Neural progenitor cell (in vitro differentiated cells): ENCODE results near the gene CD276. TPM values are rescaled to one million over a fixed set of nuclear protein-coding genes. Genes with fewer than 3 reads are reported as not detected.

Source experiments
- DNase-seq: peaks from one replicate; pipeline ENCODE4 v3.0.0-alpha.2; 2016; ENCODE audit warnings: low spot score
- H2AFZ ChIP-seq: fragments of 200-600 bp; sonication (generic); replicated peaks from 2 replicates; pipeline ENCODE4 v1.6.1; 2016; ENCODE audit warnings: antibody characterized with exemption
- H3F3A ChIP-seq: fragments of 200-600 bp; sonication (generic); 2 replicates; pipeline ENCODE4 v1.6.1; 2016; ENCODE audit warnings: antibody characterized with exemption, low read depth
- H3K27ac ChIP-seq: fragments of 200-600 bp; sonication (generic); 2 replicates; pipeline ENCODE4 v1.5.1; 2016; ENCODE audit warnings: mild to moderate bottlenecking
- H3K27me3 ChIP-seq: fragments of 200-600 bp; sonication (generic); 2 replicates; pipeline ENCODE4 v1.6.1; 2016; ENCODE audit warnings: mild to moderate bottlenecking, moderate library complexity
- H3K36me3 ChIP-seq: fragments of 200-600 bp; sonication (generic); 2 replicates; pipeline ENCODE4 v1.5.1; 2016
- H3K4me1 ChIP-seq: fragments of 200-600 bp; sonication (generic); 2 replicates; pipeline ENCODE4 v1.6.1; 2016; ENCODE audit warnings: mixed run types
- H3K4me2 ChIP-seq: fragments of 200-600 bp; sonication (generic); 2 replicates; pipeline ENCODE4 v1.6.1; 2016
- H3K4me3 ChIP-seq: fragments of 200-600 bp; sonication (generic); 2 replicates; pipeline ENCODE4 v1.5.1; 2016
- H3K79me2 ChIP-seq: fragments of 200-600 bp; sonication (generic); 2 replicates; pipeline ENCODE4 v1.6.1; 2016; ENCODE audit warnings: low read depth
- H3K9ac ChIP-seq: fragments of 200-600 bp; sonication (generic); 2 replicates; pipeline ENCODE4 v1.6.1; 2016
- H3K9me3 ChIP-seq: fragments of 200-600 bp; sonication (generic); 2 replicates; pipeline ENCODE4 v1.5.1; 2016; ENCODE audit warnings: low read depth
- H4K20me1 ChIP-seq: fragments of 200-600 bp; sonication (generic); 2 replicates; pipeline ENCODE4 v1.6.1; 2016; ENCODE audit warnings: low read depth
- H3K27ac Mint-ChIP-seq: 3 replicates; pipeline ENCODE4 v1.8.0; 2021; ENCODE audit warnings: mixed read lengths
- H3K27me3 Mint-ChIP-seq: 2 replicates; pipeline ENCODE4 v1.8.0; 2022; ENCODE audit warnings: low read depth, mild to moderate bottlenecking, inconsistent platforms, moderate library complexity, mixed read lengths; ENCODE audit not compliant: insufficient read depth
- H3K36me3 Mint-ChIP-seq: 3 replicates; pipeline ENCODE4 v1.8.0; 2021; ENCODE audit warnings: mixed read lengths
- H3K4me1 Mint-ChIP-seq: 3 replicates; pipeline ENCODE4 v1.8.0; 2021; ENCODE audit warnings: mixed read lengths
- H3K4me3 Mint-ChIP-seq: 3 replicates; pipeline ENCODE4 v1.8.0; 2021; ENCODE audit warnings: mild to moderate bottlenecking, moderate library complexity, mixed read lengths
- H3K9me3 Mint-ChIP-seq: 3 replicates; pipeline ENCODE4 v1.8.0; 2020; ENCODE audit warnings: mixed read lengths
- EZH2 ChIP-seq: fragments of 200-600 bp; sonication (generic); IDR thresholded peaks from 2 replicates; pipeline ENCODE4 v1.6.1; 2017; ENCODE audit warnings: antibody characterized with exemption, mild to moderate bottlenecking, moderate library complexity
- EZH2phosphoT487 ChIP-seq: fragments of 200-600 bp; sonication (generic); IDR thresholded peaks from 2 replicates; pipeline ENCODE4 v1.6.1; 2017; ENCODE audit warnings: antibody characterized with exemption
- total RNA-seq: library from RNA; depleted of rRNA; stranded (reverse); fragments of >200 nt; gene quantifications from 2 replicates; pipeline ENCODE4 v1.2.3, GENCODE V29; 2015; ENCODE audit warnings: low replicate concordance
- TF ChIP-seq, protein P1 (sequence below): fragments of 200-600 bp; sonication (generic); IDR thresholded peaks from 2 replicates; pipeline ENCODE4 v1.5.1; 2017; ENCODE audit warnings: antibody characterized with exemption, mild to moderate bottlenecking

The CD276 gene
- total RNA-seq, 1 donor from 2014 or later = 62.2 TPM

DNA sequence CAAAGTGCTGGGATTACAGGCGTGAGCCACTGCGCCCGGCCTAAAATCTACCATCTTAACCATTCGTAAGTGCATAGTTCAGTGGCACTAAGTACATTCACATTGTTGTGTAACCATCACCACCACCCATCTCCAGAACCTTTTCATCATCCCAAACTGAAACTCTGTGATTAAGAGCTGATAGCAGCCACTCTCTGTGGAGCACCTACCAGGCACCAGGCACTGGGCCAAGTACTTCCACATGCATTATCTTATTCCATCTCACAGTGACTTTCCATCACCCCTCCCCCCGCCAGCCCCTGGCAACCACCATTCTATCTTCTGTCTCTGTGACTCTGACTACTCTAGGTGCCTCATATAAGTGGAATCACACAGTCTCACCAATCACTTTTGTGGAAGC, 71.3 kb downstream of the CD276 start:
- H3K27me3 Mint-ChIP-seq = peaks cover 7% of the 10 kb centered on the region
- Histone ChIP-seq H2AFZ (no peak overlapping the region), H3K4me2 (no peak overlapping the region), H3K4me3 (no peak overlapping the region), H3K27me3 (peaks cover 50% of the 10 kb centered on the region), H3K36me3 (no peaks in the 10 kb centered on the region), H3K79me2 (no peaks in the 10 kb centered on the region), H3K9me3 (no peaks in the 10 kb centered on the region), H3K27ac (no peak overlapping the region), H3K9ac (no peak overlapping the region), H3F3A (peaks cover 14% of the 10 kb centered on the region), H4K20me1 (peaks cover 5% of the 10 kb centered on the region), H3K4me1 (peaks cover 17% of the 10 kb centered on the region)
- no peaks in the 10 kb centered on the region for H3K9me3 Mint-ChIP-seq
- H3K27ac Mint-ChIP-seq = no peak overlapping the region
- TF ChIP-seq, protein P1, sequence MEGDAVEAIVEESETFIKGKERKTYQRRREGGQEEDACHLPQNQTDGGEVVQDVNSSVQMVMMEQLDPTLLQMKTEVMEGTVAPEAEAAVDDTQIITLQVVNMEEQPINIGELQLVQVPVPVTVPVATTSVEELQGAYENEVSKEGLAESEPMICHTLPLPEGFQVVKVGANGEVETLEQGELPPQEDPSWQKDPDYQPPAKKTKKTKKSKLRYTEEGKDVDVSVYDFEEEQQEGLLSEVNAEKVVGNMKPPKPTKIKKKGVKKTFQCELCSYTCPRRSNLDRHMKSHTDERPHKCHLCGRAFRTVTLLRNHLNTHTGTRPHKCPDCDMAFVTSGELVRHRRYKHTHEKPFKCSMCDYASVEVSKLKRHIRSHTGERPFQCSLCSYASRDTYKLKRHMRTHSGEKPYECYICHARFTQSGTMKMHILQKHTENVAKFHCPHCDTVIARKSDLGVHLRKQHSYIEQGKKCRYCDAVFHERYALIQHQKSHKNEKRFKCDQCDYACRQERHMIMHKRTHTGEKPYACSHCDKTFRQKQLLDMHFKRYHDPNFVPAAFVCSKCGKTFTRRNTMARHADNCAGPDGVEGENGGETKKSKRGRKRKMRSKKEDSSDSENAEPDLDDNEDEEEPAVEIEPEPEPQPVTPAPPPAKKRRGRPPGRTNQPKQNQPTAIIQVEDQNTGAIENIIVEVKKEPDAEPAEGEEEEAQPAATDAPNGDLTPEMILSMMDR = no peak
- no peak for TF ChIP-seq EZH2
- no peak for TF ChIP-seq EZH2phosphoT487
- DNase-seq = no peak
- peak overlapping the region; percentile 53 for H3K4me3 Mint-ChIP-seq
- peaks cover 18% of the 10 kb centered on the region for H3K4me1 Mint-ChIP-seq
- no peaks in the 10 kb centered on the region for H3K36me3 Mint-ChIP-seq

- Mint-ChIP-seq H3K36me3 (no peaks in the 10 kb centered on the region), H3K9me3 (no peaks in the 10 kb centered on the region), H3K27me3 (peaks cover 6% of the 10 kb centered on the region), H3K4me1 (peaks cover 14% of the 10 kb centered on the region), H3K27ac (no peak overlapping the region), H3K4me3 (no peak overlapping the region)
- Histone ChIP-seq H2AFZ (no peak overlapping the region), H3K27me3 (peaks cover 50% of the 10 kb centered on the region), H3K4me3 (no peak overlapping the region), H3K36me3 (no peaks in the 10 kb centered on the region), H3K4me1 (peaks cover 17% of the 10 kb centered on the region), H3K27ac (no peak overlapping the region), H3K4me2 (no peak overlapping the region), H3F3A (peaks cover 14% of the 10 kb centered on the region), H3K9ac (no peak overlapping the region), H3K79me2 (no peaks in the 10 kb centered on the region), H3K9me3 (no peaks in the 10 kb centered on the region), H4K20me1 (peaks cover 5% of the 10 kb centered on the region)
- TF ChIP-seq EZH2phosphoT487 (no peak), EZH2 (no peak)
- TF ChIP-seq, protein P1 = no peak
- no peak for DNase-seq
These were observed 71.8 kb downstream of the CD276 start for GRCh38 chr15:73755946-73756345.

DNA sequence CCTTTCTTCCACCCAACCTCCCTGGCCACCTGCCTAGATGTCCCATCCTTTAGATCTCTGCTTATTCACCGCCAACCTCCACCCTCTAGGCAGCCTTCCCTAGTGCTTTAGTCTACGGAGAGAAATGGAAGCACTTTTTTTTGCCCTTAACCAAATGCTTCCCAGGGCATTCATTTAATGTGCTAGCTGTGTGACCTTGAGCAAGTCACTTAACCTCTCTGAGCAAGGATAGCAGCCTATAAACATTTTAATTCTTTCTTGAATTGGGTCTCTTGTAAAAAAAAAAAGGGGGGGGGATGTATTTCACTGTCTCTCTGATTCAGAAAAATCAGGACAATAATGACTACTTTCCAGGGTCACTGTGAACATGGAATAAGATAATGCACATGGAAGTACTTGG, 72.2 kb downstream of the CD276 start:
- peaks cover 5% of the 10 kb centered on the region for H4K20me1 ChIP-seq
- no peak overlapping the region for H3K4me3 ChIP-seq
- Mint-ChIP-seq H3K4me1 (peaks cover 13% of the 10 kb centered on the region), H3K27me3 (peaks cover 5% of the 10 kb centered on the region), H3K4me3 (no peak overlapping the region), H3K27ac (no peak overlapping the region), H3K36me3 (no peaks in the 10 kb centered on the region), H3K9me3 (no peaks in the 10 kb centered on the region)
- H3K9ac ChIP-seq = no peak overlapping the region
- H3K27ac ChIP-seq = no peak overlapping the region
- H3K36me3 ChIP-seq = no peaks in the 10 kb centered on the region
- no peak for DNase-seq
- no peaks in the 10 kb centered on the region for H3K79me2 ChIP-seq
- peaks cover 14% of the 10 kb centered on the region for H3K4me1 ChIP-seq
- H2AFZ ChIP-seq = no peak overlapping the region
- H3K4me2 ChIP-seq = no peak overlapping the region
- no peaks in the 10 kb centered on the region for H3K9me3 ChIP-seq
- TF ChIP-seq EZH2phosphoT487 (no peak), EZH2 (no peak)
- TF ChIP-seq, protein P1 = no peak
- peaks cover 14% of the 10 kb centered on the region for H3F3A ChIP-seq
- peaks cover 48% of the 10 kb centered on the region for H3K27me3 ChIP-seq
